AG08396 (cell line): Measurements from ENCODE around the gene ANKDD1B.
"Not testable (repeated sequence)": the region's sequence is repeated elsewhere in the genome, so short reads cannot be mapped to it uniquely, and the experiment has no call there.

ENCODE experiments used
- DNase-seq: peaks from one replicate; pipeline ENCODE4 v3.0.0; 2012; ENCODE audit warnings: low spot score, mixed read lengths

The ANKDD1B gene

DNA sequence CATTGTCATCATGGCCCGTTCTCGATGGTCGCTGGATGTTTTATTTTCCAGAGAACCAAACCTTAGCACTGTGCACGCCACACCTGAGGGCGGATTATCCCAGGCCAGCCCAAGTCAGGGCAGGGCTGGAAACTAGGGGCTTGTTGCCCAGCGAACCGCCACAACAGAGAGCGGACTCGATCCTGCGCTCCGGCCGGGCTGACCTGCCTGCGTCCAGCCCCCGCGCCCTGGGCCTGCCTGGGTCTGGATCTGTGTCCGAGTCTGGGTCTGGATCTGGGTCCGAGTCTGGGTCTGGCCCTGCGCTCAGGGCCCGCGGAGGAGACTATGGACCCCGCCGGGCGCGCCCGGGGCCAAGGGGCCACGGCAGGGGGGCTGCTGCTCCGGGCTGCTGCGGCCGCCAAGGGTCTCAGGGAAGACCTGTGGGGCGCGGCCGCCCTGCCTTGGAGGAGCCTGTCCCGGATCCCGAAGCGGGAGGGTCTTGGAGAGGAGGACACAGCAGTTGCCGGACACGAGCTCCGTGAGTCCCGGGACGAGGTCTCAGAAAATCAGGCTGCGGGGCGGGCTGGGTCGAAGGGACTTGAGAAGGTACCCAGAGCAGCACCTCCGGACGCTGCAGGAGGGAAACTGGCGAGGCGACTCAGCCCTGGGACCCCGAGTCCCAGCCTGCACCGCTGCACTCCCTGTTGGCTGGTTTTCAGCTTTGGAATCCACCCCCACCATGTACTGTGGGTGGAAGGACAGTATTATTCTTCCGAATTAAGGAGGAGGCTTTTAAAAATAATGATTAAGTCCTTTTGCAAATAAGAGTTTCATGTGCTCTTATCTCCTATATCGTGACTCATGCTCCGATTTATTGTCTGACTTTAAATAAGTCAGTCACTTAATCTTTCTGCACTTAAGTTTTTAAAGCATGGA is at the start of gene ANKDD1B:
TSS of gene ANKDD1B (plus strand) at position 143 of the 915 bp plus-strand sequence. CDS start at position 325, 182 bp downstream.
- peak; percentile 51 for DNase-seq

DNA sequence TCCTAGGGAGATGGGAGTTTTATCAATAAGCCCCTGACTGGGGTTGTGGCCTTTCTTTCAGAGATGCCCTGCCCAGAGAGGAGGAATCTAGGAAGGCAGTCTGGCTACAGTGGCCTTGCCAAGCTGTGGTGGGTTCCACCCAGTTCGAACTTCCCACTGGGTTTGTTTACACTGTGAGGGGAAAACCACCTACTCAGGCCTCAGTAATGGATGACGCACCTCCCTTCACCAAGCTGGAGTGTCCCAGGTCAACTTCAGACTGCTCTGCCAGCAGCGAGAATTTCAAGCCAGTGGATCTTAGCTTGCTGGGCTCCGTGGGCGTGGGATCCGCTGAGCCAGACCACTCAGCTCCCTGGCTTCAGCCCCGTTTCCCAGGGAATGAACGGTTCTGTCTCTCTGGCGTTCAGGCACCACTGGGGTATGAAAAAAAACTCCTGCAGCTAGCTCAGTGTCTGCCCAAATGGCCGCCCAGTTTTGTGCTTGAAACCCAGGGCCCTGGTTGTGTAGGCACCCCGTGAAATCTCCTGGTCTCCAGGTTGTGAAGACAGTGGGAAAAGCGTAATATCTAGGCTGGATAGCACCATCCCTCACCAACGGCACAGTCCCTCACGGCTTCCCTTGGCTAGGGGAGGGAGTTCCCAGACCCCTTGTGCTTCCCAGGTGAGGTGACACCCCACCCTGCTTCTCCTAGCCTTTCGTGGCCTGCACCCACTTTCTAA is 45.1 kb upstream of the ANKDD1B start:
- not testable (repeated sequence) for DNase-seq

DNA sequence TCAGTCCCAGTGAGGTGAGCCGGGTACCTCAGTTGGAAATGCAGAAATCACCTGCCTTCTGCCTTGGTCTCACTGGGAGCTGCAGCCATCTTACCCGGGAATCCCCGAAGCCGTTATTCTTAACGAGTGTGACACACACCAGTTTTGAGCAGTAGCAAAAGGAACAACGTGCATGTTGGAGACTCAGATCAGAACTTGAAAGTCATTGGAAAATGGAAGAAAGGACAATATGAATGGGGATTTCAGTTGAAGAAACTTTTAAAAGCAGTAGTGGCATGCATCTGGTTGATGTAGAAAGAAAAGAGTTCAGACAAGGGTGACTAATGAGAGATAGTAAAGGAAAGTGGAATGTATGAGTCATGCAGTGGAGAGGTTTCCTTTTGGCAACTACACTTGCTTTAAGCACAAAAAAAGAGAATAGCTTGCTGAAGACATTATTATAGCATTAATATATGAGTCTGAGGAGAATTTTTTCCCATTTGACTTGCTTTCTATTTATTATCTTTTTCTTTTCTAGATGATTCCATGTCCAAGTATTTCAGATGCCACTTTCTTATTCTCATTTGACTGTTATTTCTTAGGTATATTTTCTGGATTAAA is 44.4 kb upstream of the ANKDD1B start:
- peak; percentile 71 for DNase-seq

DNA sequence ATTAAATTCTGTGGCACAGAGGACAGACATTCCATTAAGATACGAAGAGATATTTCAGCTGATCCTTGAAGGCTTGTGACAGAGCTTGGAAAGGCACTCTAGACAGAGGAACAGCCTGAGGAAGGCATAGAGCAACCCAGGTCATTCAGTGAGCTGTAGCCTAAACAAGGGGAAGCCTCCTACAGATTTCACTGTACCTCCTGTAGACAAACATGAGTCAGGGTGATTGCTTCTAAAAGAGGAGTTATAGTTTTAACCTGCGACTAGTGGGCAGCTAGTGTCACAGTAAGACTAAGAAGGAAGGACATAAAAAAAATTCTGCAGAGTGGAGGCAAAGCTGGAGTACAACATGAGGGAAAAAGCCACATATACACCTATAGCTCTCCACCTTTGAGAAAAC is 43.5 kb upstream of the ANKDD1B start:
- DNase-seq: peak; percentile 7

DNA sequence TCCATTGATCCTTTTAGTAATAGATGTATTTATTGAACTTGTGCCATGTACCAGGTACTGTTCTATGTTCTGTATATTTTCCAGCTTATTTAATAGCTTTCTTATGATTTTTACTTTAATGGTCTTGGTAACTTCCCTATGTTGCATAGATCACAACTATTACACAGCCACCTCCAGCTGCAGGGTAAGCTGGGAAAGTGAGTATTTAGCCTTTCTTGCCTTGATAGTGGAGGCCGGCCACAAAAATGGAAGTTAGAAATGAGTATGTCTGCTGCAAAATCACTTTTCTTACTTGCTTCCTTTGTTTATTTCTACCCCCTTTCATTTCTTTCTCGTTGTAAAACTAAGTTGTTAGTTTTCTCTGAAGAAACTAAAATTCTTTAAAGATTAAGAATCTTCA is 43.1 kb upstream of the ANKDD1B start:
- DNase-seq: no peak

DNA sequence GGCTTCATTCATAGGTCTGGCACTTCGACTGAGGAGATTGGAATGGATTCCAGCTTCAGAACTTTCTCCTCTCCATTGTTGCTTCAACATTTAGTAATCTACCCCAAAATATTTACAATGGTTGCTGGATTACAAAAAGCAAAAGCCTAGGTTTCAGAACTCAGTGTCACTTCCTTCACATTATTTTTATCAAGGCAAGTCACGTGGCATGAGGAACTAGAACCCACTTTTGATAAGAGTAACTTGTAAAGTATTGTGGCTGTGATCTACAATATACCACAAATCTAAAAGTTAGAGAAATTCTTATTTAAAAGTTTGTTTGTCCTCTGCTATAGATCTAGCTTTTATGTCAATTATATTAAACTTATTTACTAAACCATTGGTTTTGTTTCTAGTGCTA is 39.7 kb upstream of the ANKDD1B start:
- DNase-seq: no peak

DNA sequence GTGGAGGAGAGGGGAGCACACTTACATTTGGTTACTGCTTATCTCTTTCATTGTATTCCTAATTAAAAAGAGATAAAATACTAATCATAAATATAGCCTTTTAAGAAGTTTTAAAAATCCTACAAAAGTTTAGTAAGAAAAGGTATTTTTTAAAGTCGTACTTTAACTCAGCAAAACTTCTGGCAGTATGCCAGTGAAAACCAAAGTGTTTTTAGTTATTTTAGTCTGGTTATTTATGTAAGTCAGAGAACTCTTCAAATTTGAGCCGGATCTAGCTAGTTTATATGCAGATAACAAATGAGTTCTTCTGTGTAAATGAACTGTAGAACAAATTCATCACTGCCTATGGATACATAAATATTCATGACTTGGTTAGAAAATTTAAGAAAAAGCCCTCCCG is 36.5 kb upstream of the ANKDD1B start:
- no peak for DNase-seq

DNA sequence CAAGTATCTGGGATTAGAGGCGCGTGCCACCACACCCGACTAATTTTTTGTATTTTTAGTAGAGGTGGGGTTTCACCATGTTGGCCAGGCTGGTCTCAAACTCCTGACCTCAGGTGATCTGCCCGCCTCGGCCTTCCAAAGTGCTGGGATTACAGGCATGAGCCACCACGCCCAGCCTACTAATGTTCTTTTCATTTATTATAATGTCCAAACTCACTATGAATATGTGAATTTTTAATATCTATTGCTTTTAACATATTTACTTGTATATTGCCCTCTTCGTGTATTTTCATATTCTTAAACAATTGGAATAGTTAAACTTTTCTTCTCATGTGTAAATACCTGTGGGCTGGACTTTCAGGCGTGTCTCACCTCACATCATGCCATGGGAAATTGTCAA is 33.0 kb upstream of the ANKDD1B start:
- not testable (repeated sequence) for DNase-seq

DNA sequence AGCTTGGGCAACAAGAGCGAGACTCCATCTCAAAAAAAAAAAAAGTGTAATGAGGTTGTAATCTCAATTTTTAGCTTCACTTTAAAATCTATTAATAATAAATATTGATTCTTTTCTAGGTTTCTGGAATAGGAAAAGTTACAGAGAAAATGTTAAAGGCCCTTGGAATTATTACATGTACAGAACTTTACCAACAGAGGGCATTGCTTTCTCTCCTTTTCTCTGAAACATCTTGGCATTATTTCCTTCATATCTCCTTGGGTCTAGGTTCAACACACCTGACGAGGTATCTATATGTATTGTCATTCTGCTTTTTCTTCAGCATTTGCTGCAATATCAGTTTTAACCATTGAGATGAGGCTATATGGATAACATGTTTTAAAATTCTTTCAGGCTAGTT is 26.6 kb upstream of the ANKDD1B start:
- DNase-seq: no peak

DNA sequence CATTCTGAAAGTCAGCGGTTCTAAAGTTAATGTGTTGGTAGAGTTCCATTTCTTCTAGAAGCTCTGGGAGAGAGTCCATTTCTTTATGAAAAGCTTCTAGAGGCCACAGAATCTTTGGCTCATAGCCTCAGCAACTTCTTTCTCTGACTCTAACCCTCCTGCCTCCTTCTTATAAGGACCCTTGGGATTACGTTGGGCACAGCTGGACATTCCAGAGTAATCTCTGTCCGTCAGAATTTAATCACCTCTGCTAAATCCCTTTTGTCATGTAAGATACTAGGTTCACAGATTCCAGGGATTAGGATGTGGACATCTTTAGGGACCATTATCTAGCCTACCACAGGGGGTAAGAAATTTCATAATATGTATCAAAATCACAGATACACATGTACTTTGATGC is 22.6 kb upstream of the ANKDD1B start:
- no peak for DNase-seq

DNA sequence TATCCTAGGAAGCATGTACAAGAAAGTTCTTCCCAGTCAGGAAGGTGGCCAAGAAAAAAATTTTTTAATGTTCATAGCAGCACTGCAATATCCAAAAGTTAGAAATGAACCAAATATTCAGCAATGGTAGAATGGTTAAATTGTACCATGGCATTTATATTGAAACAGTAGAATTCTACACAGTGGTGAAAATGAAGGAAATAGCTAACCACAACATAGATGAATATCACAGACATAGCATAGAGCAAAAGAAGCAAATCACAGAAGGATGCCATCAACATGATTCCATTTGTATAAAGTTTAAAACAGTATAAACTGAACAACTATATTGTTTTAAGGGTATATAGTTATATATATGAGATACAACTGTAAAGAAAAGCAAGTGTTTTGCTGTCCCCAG is 10.7 kb upstream of the ANKDD1B start:
- DNase-seq: no peak

DNA sequence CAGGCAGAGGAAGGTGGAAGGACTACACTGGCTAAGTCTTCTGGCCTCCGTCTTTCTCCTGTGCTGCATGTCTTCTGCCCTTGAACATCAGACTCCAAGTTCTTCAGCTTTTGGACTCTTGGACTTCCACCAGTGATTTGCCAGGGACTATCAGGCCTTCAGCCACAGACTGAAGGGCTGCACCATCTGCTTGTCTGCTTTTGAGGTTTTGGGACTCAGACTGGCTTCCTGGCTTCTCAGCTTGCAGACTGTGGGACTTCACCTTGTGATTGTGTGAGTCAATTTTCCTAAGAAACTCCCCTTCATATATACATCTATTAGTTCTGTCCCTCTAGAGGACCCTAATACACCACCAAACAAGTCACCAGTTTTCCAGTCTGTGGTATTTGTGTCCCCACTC is 9.7 kb upstream of the ANKDD1B start:
- no peak for DNase-seq

DNA sequence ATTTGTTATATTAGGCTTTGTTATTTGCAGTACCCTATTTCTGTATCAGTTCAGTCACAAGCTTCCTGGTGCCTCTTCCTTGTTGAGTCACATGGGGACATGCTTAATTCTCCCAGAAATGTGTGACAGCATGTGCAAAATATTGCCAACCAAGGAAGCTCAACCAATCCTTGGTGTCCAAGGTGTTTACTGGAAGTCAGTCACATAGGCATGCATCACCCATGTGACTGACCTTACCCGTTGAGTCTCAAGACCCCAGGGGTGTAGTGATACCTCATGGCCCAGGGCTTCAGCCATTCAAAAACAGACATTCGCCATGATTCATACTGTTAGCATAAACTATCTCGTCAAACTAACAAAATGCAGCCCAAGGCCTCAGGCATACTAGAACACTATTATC is 9.3 kb upstream of the ANKDD1B start:
- peak; percentile 71 for DNase-seq

DNA sequence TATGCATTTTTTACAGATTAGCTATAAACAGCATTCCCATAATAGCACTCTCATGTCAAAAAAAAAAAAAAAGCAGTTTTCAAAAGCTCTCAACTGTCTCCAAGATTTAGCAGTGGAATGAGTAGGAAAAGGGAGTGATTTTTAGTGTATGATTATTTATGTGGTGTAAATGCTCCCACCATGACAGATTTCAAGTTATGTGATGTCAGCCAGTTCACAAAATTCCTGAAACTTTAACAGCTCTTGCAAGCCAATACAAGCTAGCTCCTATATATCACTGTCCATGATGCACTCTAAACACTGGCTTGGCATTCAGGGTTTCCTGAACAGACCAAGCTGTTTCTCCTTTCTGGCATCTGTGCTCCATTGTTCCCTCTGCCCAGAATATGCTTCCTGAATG is 7.9 kb upstream of the ANKDD1B start:
- DNase-seq: no peak

DNA sequence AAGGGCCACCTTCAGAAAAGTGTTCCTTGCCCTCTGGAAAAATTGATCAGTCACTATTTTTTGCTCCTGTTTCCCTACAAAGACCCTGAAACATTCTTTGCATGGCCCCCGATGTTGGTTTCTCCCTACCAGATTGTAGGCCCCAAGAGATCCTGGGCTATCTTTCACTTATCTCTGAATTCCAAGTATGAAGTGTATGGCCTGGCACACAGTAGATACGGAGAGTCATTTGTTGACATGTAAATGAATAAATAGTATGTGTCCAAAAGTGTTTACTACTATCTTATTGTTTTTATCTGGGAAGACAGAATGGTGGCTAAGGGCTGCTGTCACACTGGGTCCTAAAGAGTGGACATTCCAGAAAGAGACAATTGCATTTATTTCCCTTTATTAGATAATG is 7.4 kb upstream of the ANKDD1B start:
- DNase-seq: no peak

DNA sequence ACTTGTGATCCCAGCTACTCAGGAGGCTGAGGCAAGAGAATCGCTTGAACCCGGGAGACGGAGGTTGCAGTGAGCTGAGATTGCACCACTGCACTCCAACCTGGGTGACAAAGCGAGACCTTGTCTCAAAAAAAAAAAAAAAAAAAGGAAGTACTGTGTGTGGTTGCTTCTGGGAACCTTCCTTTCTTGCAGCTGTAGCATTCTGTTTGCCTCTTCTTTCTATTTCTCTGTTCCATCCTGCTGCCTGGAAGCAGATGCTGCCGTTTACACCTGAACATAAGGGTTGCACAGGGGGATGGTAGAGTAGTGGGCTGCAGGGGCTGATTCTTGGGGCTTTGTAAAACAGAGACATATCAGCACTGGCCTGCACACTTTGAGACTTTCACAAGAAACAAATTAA is 3.9 kb upstream of the ANKDD1B start:
- DNase-seq: not testable (repeated sequence)

DNA sequence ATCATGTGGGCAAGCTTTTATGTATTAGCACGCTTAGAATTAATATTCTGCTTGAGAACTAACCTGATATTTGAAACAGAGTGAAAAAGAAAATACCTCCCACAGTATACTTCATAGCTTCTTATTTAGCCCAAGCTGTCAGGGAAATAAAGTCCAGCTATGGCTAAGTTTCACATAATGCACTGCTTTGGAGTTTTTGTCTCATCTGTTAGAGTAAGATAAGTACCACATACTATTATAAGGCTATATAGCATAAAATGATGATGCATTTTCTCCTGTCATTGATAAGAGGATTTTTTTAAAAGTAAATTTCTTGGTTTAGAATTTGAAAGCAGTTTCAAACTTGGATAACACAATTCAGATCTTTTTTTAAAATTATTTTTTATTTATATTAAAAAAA is 2.4 kb upstream of the ANKDD1B start:
- no peak for DNase-seq

DNA sequence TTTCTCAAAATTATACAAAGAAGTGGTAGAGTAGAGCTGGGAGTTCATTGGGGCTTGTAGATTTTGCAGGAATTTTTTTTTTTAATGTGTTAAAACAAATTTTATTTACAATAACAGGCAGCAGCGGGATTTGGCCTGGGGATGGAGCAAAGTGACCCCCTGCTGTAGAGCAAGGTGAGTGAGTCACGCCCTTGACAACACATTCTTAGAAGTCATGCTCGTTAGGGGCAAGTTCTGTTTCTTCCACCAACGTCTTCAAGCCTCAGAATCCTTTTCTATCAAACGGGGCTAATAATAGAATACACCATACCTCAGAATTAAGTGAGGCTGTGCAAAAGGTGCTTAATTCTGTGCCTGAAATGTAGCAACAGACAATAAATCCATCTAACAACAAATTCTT is 1.1 kb upstream of the ANKDD1B start:
- no peak for DNase-seq

DNA sequence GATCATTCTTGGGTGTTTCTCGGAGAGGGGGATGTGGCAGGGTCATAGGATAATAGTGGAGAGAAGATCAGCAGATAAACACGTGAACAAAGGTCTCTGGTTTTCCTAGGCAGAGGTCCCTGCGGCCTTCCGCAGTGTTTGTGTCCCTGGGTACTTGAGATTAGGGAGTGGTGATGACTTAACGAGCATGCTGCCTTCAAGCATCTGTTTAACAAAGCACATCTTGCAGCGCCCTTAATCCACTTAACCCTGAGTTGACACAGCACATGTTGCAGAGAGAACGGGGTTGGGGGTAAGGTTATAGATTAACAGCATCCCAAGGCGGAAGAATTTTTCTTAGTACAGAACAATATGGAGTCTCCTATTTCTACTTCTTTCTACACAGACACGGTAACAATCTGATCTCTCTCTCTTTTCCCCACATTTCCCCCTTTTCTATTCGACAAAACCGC is 368 bp upstream of the ANKDD1B start:
- not testable (repeated sequence) for DNase-seq

DNA sequence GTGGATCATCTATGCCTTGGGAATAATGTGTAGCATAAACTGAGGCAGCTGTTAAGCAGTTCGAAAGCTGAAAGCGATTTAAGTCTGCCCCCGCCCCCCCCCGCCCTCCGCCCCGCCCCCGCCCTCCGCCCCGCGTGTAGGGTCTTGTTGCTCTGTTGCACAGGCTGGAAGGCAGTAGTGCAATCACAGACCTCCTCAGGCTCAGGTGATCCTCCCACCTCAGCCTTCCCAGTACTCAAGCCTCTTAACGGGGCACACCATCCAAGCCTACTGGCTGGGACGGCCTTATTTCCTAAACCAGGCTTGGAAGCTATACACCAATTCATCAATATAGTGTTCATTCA is 945 bp downstream of the ANKDD1B start:
- DNase-seq: no peak

DNA sequence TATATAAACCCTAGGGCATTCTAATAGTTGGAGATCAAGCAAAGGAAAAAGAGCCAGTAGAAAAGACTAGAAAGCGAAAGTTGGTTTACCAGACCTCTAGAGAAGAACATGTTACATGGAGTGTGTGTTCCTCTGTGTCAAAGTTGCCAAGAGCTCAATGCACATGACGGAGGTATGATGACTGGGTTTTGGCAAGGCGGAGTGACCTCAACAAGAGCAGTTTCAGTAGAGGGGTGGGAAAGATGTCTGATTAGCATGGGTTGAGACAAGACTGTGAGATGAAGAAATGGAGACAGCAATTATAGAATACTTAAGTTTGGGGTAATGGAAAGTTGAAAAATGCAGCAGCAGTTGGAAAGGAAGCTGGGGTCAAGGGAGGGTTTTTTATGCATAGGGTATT is 1.6 kb downstream of the ANKDD1B start:
- no peak for DNase-seq

DNA sequence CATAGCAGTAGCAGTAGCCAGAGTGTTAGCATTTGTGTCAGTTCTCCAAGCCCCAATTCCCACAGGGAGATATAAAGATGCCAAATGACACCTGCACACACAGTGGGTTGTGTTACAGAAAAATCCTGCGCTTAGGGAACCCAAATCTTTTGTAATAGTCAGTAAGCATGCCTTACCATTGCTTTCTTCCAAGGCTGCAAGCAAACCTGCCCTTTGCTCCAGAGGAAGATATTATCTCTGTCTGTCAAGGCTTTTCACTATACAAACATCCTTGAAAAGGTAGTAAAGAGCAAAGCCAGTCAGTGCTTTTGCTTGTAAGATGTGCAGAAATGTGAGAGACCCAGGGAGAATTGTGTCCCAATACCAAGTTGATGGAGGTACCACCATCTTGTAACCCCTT is 2.9 kb downstream of the ANKDD1B start:
- no peak for DNase-seq

DNA sequence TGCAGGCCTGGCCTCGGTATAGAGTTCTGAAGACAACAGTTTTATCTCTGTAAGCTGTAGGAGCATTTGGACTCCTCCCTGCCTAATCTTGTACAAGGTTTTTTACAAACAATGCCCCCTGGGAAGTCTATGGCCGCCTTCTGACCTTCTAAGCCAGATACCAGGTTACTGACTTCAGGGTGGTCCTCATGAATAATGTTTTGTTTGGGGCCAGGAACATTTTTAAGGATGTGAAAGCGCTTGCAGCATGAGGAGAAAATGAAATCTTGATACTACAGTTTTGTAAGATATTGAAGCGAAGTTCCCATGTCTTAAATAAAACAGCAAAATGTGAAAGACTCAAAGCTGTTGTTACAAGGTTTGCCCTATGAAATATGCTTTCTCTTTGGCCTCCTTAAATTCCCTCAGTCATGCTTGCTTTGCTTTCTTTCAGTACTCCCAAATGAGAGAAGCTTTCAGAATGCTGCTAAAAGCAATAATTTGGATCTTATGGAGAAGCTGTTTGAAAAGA is 5.2 kb downstream of the ANKDD1B start:
- DNase-seq: no peak
